DMS114 treated with DMSO at 0.1 percent for 48 hours (cell line): ENCODE measurements around the gene GNLY.

ENCODE experiments used
- DNase-seq: peaks from one replicate; lab custom pipeline; 2025; ENCODE audit not compliant: unreplicated experiment; lab: John Stamatoyannopoulos, UW

Gene GNLY

GRCh38 chr2:85741211-85741832 is 47.2 kb downstream of the GNLY start:
- DNase-seq: no peak

- DNase-seq: no peak
Measured at GRCh38 chr2:85741833-85742455, 47.8 kb downstream of the GNLY start.

- DNase-seq: no peak
Measured at GRCh38 chr2:85743304-85743978, 49.3 kb downstream of the GNLY start.

- no peak for DNase-seq
Measured at GRCh38 chr2:85744055-85744454, 49.9 kb downstream of the GNLY start.

DNA sequence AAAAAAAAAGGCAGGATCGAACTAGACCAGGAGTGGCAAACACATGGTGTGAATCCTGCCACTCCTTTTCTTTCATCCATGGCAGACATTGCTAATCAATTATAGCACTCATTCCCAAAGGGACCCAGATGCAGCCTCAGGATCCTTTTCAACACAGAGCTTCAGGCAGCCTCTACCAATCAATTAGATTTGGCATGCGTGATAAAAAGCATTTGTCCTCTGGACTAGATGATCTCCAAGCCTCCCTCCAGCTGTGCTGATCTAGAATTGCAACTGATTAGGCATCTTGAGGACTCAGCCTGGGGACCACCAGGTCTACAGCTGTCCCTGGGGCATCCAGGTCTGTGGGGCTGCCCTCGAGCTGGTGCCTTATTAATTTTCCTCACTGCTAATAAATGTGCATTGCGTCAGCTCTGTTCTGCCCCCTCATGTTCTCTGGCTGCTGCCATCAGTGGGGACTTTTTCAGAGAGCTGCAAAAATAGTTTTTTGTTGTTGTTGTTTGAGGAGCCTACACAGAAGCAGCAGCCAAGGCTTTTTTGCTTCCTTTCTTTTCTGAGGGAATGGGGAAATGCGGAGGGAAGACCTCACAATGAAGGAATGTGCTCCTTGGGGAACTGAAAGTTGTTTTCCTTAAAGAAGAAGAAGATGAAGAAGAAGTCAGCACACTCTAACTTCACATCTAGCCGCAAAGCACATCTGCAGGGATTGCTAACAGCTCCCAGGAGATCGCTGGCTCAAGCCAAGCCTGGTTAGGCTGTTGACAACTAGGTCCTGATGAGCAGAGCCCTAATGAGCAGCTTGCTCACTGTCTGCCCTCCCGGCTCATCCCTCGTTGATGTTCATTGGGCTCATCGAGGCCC is 50.8 kb downstream of the GNLY start:
- no peak for DNase-seq

GRCh38 chr2:85745619-85746018 is 51.5 kb downstream of the GNLY start:
- no peak for DNase-seq

GRCh38 chr2:85746321-85747004 is 52.3 kb downstream of the GNLY start:
- DNase-seq: no peak

DNA sequence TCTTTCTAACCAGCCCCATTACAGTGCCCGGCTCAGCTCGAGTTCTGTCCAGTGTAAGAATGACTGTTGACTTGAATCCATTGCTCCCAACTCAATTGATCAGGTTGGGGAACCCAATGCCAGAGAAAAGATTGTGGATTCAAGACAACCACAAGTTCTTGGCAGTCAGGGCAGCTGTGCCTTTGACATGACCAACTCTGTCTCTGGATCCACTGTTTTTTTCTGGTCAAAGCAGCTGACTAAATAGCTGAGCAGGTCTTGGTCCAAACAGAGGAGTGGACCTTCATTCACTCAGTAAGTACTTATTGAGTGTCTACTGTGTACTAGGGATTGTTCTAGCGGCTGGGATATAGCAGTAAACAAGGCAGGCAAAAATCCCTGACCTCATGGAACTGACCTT is 53.3 kb downstream of the GNLY start:
- DNase-seq: no peak

GRCh38 chr2:85748039-85748734 is 54.0 kb downstream of the GNLY start:
- no peak for DNase-seq
